HFF-Myc (cell line): Measurements from ENCODE around the gene MRPL48.

ENCODE experiments used
- DNase-seq: peaks from one replicate; pipeline ENCODE4 v3.0.0-alpha.2; 2011; ENCODE audit warnings: low read depth; ENCODE audit errors: extremely low read depth
- H3K4me3 ChIP-seq: replicated peaks from 2 replicates; pipeline ENCODE4 v1.5.1; 2011; ENCODE audit warnings: low read depth, mild to moderate bottlenecking, control low read depth, low read length
- TF ChIP-seq, protein P1 (sequence below): IDR thresholded peaks from 2 replicates; pipeline ENCODE4 v1.5.1; 2012; ENCODE audit warnings: mild to moderate bottlenecking, low read depth, low read length, control low read depth; ENCODE audit errors: missing control alignments

The MRPL48 gene

DNA sequence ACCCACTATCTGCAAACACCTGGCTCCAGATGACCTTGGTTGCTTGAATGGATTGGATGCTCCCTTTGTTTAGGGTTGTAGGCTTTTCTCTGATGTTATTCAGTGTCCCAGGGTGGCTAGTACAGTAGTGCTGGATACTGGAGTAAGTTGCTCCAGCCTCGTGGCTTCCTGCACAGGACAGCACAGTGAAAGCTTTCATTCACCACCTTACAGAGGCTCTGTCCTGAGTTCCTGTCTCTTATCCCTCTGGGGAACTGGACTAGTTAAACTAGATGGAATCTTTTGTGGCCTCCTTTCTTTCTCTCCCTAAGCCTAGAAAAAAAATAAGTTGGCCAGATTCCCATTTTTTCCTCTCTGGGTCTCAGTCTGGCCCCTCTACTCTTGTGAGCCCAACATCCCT lies 42.6 kb downstream of the MRPL48 start:
- H3K4me3 ChIP-seq, result no peak overlapping the region
- DNase-seq, result no peak
- TF ChIP-seq, protein P1, sequence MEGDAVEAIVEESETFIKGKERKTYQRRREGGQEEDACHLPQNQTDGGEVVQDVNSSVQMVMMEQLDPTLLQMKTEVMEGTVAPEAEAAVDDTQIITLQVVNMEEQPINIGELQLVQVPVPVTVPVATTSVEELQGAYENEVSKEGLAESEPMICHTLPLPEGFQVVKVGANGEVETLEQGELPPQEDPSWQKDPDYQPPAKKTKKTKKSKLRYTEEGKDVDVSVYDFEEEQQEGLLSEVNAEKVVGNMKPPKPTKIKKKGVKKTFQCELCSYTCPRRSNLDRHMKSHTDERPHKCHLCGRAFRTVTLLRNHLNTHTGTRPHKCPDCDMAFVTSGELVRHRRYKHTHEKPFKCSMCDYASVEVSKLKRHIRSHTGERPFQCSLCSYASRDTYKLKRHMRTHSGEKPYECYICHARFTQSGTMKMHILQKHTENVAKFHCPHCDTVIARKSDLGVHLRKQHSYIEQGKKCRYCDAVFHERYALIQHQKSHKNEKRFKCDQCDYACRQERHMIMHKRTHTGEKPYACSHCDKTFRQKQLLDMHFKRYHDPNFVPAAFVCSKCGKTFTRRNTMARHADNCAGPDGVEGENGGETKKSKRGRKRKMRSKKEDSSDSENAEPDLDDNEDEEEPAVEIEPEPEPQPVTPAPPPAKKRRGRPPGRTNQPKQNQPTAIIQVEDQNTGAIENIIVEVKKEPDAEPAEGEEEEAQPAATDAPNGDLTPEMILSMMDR, result no peak

DNA sequence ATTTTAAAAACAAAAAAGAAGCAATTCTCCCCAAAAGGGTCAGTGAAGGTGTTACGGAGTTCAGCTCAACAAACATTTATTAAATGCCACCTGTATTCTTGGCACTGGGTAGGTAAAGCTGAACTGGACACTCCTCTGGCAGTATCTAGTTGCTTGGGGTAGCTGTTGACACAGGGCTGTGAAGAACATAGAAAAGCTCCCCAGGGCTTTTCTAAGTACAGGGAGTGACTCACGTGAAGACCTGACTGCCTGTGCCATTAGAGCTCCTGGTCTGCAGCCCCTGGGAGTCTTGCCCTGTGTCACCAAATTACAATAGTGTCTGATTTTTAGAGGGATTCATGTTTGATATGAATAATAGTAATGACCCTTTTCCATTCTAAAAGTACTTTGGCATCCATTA lies 45.4 kb downstream of the MRPL48 start:
- no peak overlapping the region for H3K4me3 ChIP-seq
- DNase-seq, result no peak
- TF ChIP-seq, protein P1, result no peak

DNA sequence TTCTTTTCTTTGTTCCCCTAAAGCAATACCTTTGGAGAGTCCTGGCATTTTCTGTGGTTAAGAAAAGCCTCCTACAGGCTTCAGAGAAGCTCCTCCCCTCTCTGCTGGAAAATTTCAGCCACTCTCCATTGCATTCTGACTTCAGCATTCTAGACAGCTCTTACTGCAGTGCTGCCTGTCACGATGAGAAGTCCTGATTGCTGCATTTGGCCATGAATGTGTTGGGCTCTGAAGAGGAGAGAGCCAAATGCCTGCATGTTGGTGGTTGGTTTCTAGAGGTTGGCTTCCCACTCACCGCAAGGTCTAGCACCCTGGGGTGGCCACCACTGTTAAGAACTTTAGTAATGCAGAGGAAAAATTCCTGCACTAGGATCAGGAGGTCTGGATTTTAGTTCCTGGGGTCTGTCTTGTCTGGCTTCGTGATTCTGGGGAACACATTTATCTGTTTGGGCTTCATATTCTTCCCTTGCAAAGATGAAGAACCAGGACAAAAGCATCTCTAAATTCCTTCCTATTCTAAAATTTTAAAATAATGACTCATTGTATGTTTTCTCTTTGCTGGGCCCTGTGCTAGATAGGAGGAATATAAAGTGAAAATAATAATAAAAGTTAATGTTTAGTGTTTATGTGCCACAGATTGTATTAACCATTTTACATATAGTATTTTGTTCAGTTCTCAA lies 50.9 kb downstream of the MRPL48 start:
- TF ChIP-seq, protein P1, result no peak
- DNase-seq, result no peak

DNA sequence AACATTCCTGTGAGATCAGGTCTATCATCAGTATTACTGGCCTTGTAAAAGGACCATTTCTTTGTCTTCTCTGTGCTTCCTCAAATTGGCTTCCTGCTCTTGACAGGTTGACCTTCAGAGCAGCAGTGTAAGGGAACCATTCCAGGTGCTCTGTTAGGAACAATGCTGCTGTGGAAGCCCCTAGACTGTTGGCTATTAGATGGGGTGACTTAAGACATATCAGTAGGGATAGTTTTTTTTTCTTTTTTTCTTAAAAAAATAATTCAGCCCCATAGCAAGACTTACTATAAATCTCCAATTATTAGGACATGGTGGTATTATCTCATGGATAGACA lies 51.4 kb downstream of the MRPL48 start:
- no peak overlapping the region for H3K4me3 ChIP-seq
- TF ChIP-seq, protein P1, result no peak
- no peak for DNase-seq

More for the DNA sequence above, 50.9 kb downstream of the MRPL48 start:
- H3K4me3 ChIP-seq, result no peak overlapping the region

DNA sequence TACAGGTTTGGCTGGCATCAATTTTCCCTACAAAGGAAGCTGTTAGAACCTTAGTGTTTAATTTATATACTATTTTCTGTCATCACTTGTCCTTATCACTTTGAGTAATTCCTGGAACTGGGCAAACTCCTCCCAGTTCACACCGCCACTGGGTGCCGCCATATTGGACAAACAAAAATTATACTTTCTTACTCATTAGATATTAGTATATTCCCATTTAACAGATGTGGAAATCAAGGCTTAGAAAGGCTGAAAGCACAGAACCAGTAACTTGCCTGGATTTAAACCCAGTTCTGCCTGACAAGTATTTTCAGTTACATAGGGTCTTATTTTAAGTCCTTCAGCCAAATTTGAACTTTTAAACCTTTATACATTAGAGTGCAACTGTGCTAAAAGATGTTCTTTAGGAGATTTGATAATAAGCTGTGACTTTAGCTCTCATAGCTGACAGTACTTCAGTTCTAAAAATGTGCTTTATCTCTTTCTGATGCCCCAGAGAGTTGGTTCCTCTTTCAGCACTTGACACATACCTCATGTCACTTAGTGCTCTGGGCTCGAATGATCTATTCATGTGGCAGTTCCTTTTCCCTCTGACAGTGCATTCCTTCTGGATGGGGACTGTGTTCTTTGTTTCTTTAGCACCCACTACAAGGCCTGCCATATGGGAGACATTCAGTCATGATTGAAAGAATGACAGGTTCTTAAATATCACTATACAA lies 63.5 kb downstream of the MRPL48 start:
- DNase-seq, result no peak
- TF ChIP-seq, protein P1, result no peak
- H3K4me3 ChIP-seq, result no peak overlapping the region

DNA sequence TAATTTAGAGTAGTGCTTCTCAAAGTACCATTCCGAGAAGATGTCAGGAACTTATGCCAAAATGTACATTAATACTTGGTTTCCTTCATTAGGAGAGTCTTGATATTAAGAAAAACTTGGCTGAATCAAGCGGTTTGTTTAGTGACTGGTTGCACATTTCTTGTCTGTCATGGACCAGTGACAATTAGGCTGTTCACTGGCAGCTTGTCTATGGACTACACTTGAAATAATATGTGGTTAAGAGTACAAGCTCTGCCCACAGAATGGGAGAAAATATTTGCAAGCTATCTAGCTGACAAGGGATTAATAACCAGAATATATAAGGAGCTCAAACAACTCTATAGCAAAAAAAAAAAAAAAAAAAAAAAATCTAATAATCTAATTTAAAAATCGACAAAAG lies 64.4 kb downstream of the MRPL48 start:
- TF ChIP-seq, protein P1, result no peak
- no peak for DNase-seq

More for the DNA sequence above, 64.4 kb downstream of the MRPL48 start:
- no peak overlapping the region for H3K4me3 ChIP-seq
